Chondrocyte (in vitro differentiated cells): Measurements from ENCODE around the gene SULF2. TPM values are rescaled to one million over a fixed set of nuclear protein-coding genes. Genes with fewer than 3 reads are reported as not detected.

Source experiments
- DNase-seq: peaks from one replicate; pipeline ENCODE4 v3.0.0; 2021; ENCODE audit warnings: mixed read lengths, low spot score
- H3K27ac Mint-ChIP-seq: one replicate; pipeline ENCODE4 v1.8.0; 2021; ENCODE audit warnings: mild to moderate bottlenecking, moderate library complexity, mixed read lengths; ENCODE audit not compliant: unreplicated experiment
- H3K27me3 Mint-ChIP-seq: 2 replicates; pipeline ENCODE4 v1.8.0; 2021; ENCODE audit warnings: low read depth, mixed read lengths
- H3K36me3 Mint-ChIP-seq: 2 replicates; pipeline ENCODE4 v1.8.0; 2021; ENCODE audit warnings: low read depth, mixed read lengths
- H3K4me1 Mint-ChIP-seq: 2 replicates; pipeline ENCODE4 v1.8.0; 2021; ENCODE audit warnings: low read depth, mild to moderate bottlenecking, mixed read lengths
- H3K4me3 Mint-ChIP-seq: one replicate; pipeline ENCODE4 v1.8.0; 2021; ENCODE audit warnings: mild to moderate bottlenecking, moderate library complexity, mixed read lengths; ENCODE audit not compliant: unreplicated experiment
- H3K9me3 Mint-ChIP-seq: 2 replicates; pipeline ENCODE4 v1.8.0; 2021; ENCODE audit warnings: low read depth, mixed read lengths
- CTCF ChIP-seq: fragments of 200-600 bp; sonication (generic); IDR thresholded peaks from 2 replicates; pipeline ENCODE4 v1.5.0; 2021; ENCODE audit warnings: antibody characterized with exemption, mild to moderate bottlenecking, moderate library complexity
- total RNA-seq: library from RNA; stranded (reverse); gene quantifications from 3 replicates; pipeline ENCODE4 v1.2.1, GENCODE V29; 2021

The SULF2 gene
- total RNA-seq, 1 donor from 2014 or later: 82.4 TPM

- DNase-seq: no peak
- H3K27me3 Mint-ChIP-seq: no peaks in the 10 kb centered on the region
- TF ChIP-seq CTCF: no peak
- no peaks in the 10 kb centered on the region for H3K9me3 Mint-ChIP-seq
- H3K4me1 Mint-ChIP-seq: peaks cover 24% of the 10 kb centered on the region
- H3K4me3 Mint-ChIP-seq: no peak overlapping the region
- H3K36me3 Mint-ChIP-seq: peaks cover 2% of the 10 kb centered on the region
- no peak overlapping the region for H3K27ac Mint-ChIP-seq
Observed at GRCh38 chr20:47776639-47777038, 8.6 kb downstream of the SULF2 start.

GRCh38 chr20:47775841-47776240, 9.4 kb downstream of the SULF2 start:
- no peak overlapping the region for H3K4me3 Mint-ChIP-seq
- TF ChIP-seq CTCF: no peak
- no peak for DNase-seq

GRCh38 chr20:47775039-47775438, 10.2 kb downstream of the SULF2 start:
- peaks cover 6% of the 10 kb centered on the region for H3K9me3 Mint-ChIP-seq
- H3K4me3 Mint-ChIP-seq: no peak overlapping the region
- no peaks in the 10 kb centered on the region for H3K27me3 Mint-ChIP-seq
- DNase-seq: no peak
- peaks cover 5% of the 10 kb centered on the region for H3K36me3 Mint-ChIP-seq
- no peak for TF ChIP-seq CTCF
- no peak overlapping the region for H3K27ac Mint-ChIP-seq
- H3K4me1 Mint-ChIP-seq: peaks cover 24% of the 10 kb centered on the region

More at GRCh38 chr20:47775841-47776240, 9.4 kb downstream of the SULF2 start:
- Mint-ChIP-seq H3K27ac (no peak overlapping the region), H3K4me1 (peaks cover 24% of the 10 kb centered on the region), H3K9me3 (no peaks in the 10 kb centered on the region), H3K27me3 (no peaks in the 10 kb centered on the region), H3K36me3 (peaks cover 2% of the 10 kb centered on the region)

GRCh38 chr20:47774131-47774777, 11.0 kb downstream of the SULF2 start:
- H3K27me3 Mint-ChIP-seq: no peaks in the 10 kb centered on the region
- peaks cover 9% of the 10 kb centered on the region for H3K36me3 Mint-ChIP-seq
- DNase-seq: no peak
- H3K4me1 Mint-ChIP-seq: peaks cover 23% of the 10 kb centered on the region
- H3K9me3 Mint-ChIP-seq: peaks cover 6% of the 10 kb centered on the region
- no peak overlapping the region for H3K4me3 Mint-ChIP-seq
- H3K27ac Mint-ChIP-seq: no peak overlapping the region
- TF ChIP-seq CTCF: no peak

GRCh38 chr20:47773371-47773786, 11.9 kb downstream of the SULF2 start:
- no peak for DNase-seq
- Mint-ChIP-seq H3K4me3 (no peak overlapping the region), H3K36me3 (peaks cover 9% of the 10 kb centered on the region), H3K4me1 (peaks cover 14% of the 10 kb centered on the region), H3K9me3 (peaks cover 6% of the 10 kb centered on the region), H3K27me3 (no peaks in the 10 kb centered on the region), H3K27ac (peak overlapping the region; percentile 24)
- TF ChIP-seq CTCF: no peak
